Body of pancreas (tissue), 4 donors: ENCODE measurements around the gene CLEC11A. TPM values are rescaled to one million over a fixed set of nuclear protein-coding genes. Genes with fewer than 3 reads are reported as not detected.

Source experiments
- ATAC-seq: fragments of 150-250 bp; one replicate; pipeline ENCODE4 v1.9.1; 2016
- DNase-seq, 4 donors: peaks; one replicate each; pipeline ENCODE4 v3.0.0-alpha.2; 2019
- H3K27ac ChIP-seq, 4 donors: fragments of 200-600 bp; sonication (generic); 1 replicate in 3 of 4; 2 replicates in 1 of 4; pipeline versions ENCODE4 v1.5.1 to v1.6.1; 2016 to 2019; ENCODE audit warnings: mild to moderate bottlenecking in 1 of 4, mixed read lengths in 1 of 4, moderate library complexity in 1 of 4
- H3K27me3 ChIP-seq, 2 donors: fragments of 200-600 bp; sonication (generic); one replicate each; pipeline ENCODE4 v1.6.0; 2016; ENCODE audit warnings: mild to moderate bottlenecking in 1 of 2
- H3K36me3 ChIP-seq, 2 donors: fragments of 200-600 bp; sonication (generic); replicated peaks in 1 of 2; 2 replicates each; pipeline ENCODE4 v1.5.1; 2016; ENCODE audit warnings: low read depth in 2 of 2; ENCODE audit not compliant: insufficient read depth in 1 of 2
- H3K4me1 ChIP-seq: fragments of 200-600 bp; sonication (generic); one replicate; pipeline ENCODE4 v1.6.0; 2016
- H3K4me3 ChIP-seq, 2 donors: fragments of 200-600 bp; sonication (generic); 1 replicate in 1 of 2; 2 replicates in 1 of 2; pipeline ENCODE4 v1.5.1; 2016 to 2019
- H3K9me3 ChIP-seq, 3 donors: fragments of 200-600 bp; sonication (generic); 1 replicate in 2 of 3; 2 replicates in 1 of 3; pipeline ENCODE4 v1.5.1; 2016
- POLR2A ChIP-seq, 3 donors: fragments of 450-650 bp; IDR thresholded peaks; one replicate each; pipeline ENCODE4 v1.6.1; 2016; ENCODE audit warnings: antibody characterized with exemption in 3 of 3, mild to moderate bottlenecking in 2 of 3
- WGBS, 2 donors: methylation state at CpG; one replicate each; pipeline ENCODE4 v1.1.5; 2017; 5-methylcytosine and 5-hydroxymethylcytosine counted together
- intact Hi-C: fragments of 100-400 bp; cut with DNase I; formaldehyde crosslinking; loops from one replicate; pipeline ENCODE4 v1.15.1; 2023
- total RNA-seq, 2 donors: library from RNA; depleted of rRNA; stranded (reverse); fragments of >200 nt; gene quantifications; one replicate each; pipeline ENCODE4 v1.1.0, GENCODE V29; 2016
- TF ChIP-seq, protein P1 (sequence below), 7 experiments: fragments of 450-650 bp in 4 of 7; fragments of 200-600 bp in 3 of 7; sonication (generic) in 3 of 7; IDR thresholded peaks; one replicate each; pipeline ENCODE4 v1.5.1; 2016 to 2019; ENCODE audit warnings: antibody characterized with exemption in 7 of 7

Gene CLEC11A
- total RNA-seq, 2 donors from 2014 or later, result 5.2 to 24.1 TPM

DNA sequence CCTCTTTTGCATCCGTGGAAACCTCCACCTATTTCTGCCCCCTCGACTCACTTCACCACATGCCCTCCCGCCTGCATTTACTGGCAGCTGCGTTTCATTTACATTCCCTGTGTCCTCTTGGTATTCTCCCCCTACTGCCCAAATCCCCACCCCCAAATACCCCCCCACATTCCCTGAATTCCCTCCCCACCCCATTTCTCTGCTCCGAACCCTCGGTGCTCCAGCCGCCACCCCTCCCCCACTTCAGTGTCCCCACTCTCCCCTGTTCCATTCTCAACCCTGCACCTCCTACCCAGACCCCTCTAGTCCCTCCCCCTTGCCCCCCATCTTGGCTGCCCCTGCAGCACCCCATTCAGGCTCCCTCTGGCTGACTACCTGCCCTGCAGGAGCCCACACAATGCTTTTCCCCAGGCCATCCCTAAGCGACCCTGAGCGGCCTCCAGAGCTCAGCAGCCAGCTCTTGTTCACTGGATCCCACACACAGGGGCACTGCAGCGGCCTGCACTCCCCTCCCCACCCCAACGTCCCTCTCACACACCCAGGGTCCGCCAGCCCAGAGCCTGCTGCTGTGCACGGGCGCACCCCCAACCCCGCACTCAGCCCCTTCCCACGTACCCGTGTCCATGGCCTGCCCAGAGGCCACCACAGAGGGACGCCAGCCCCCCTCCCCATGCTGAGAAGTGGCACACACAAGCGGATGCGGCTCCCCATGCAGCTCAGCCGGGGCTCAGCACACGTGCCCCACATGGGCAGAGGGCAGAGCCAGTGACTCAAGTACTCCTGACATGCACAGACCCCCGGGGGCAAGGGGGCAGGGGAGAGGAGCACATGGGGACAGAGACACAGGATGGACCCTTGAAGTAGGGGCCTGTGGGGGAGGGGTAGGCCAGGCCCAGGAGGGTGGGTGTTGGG is 29.8 kb upstream of the CLEC11A start:
- H3K4me1 ChIP-seq, result no peaks in the 10 kb centered on the region
- intact Hi-C loops, result no loop called here
- DNase-seq (no peak), ATAC-seq (no peak)
- H3K27me3 ChIP-seq, result peaks cover 0 to 20% of the 10 kb centered on the region in 2 donors
- 7% methylated on average over 10 to 23 of the region's 23 CpGs for WGBS, 2 donors
- no peaks in the 10 kb centered on the region for H3K36me3 ChIP-seq
- no peak for TF ChIP-seq POLR2A (IDR thresholded peaks at IDR 0.05)
- no peak overlapping the region for H3K4me3 ChIP-seq
- H3K27ac ChIP-seq, result no peak overlapping the region
- H3K9me3 ChIP-seq, result no peaks in the 10 kb centered on the region

DNA sequence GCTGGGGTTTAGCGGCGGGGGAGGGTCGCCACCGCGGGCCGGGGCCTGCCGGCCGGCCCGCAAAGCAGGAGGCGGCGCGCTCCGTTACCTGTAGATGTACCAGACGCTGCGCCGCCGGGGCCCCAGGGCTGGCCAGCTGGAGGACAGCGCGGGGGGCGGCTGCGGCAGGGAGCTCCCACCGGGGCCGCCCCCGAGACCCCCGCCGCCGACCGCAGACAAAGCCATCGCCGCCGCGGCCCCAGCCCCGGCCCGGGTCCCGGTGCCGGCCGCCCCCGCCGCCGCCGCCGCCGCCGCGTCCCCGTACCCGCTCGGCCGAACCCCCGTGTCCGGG is 28.4 kb upstream of the CLEC11A start:
- TF ChIP-seq POLR2A (IDR thresholded peaks at IDR 0.05), result no peak
- TF ChIP-seq, protein P1, sequence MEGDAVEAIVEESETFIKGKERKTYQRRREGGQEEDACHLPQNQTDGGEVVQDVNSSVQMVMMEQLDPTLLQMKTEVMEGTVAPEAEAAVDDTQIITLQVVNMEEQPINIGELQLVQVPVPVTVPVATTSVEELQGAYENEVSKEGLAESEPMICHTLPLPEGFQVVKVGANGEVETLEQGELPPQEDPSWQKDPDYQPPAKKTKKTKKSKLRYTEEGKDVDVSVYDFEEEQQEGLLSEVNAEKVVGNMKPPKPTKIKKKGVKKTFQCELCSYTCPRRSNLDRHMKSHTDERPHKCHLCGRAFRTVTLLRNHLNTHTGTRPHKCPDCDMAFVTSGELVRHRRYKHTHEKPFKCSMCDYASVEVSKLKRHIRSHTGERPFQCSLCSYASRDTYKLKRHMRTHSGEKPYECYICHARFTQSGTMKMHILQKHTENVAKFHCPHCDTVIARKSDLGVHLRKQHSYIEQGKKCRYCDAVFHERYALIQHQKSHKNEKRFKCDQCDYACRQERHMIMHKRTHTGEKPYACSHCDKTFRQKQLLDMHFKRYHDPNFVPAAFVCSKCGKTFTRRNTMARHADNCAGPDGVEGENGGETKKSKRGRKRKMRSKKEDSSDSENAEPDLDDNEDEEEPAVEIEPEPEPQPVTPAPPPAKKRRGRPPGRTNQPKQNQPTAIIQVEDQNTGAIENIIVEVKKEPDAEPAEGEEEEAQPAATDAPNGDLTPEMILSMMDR (IDR thresholded peaks at IDR 0.05), result no peak
- intact Hi-C loops, result no loop called here
- WGBS, 2 donors, result 2 to 4% methylated on average over 20 to 22 of the region's 51 CpGs
- Histone ChIP-seq H3K4me1 (no peaks in the 10 kb centered on the region), H3K4me3 (no peak overlapping the region), H3K9me3 (no peaks in the 10 kb centered on the region), H3K27ac (no peak overlapping the region), H3K36me3 (no peaks in the 10 kb centered on the region), H3K27me3 (peaks cover 0 to 20% of the 10 kb centered on the region in 2 donors)
- no peak for ATAC-seq
- no peak for DNase-seq

DNA sequence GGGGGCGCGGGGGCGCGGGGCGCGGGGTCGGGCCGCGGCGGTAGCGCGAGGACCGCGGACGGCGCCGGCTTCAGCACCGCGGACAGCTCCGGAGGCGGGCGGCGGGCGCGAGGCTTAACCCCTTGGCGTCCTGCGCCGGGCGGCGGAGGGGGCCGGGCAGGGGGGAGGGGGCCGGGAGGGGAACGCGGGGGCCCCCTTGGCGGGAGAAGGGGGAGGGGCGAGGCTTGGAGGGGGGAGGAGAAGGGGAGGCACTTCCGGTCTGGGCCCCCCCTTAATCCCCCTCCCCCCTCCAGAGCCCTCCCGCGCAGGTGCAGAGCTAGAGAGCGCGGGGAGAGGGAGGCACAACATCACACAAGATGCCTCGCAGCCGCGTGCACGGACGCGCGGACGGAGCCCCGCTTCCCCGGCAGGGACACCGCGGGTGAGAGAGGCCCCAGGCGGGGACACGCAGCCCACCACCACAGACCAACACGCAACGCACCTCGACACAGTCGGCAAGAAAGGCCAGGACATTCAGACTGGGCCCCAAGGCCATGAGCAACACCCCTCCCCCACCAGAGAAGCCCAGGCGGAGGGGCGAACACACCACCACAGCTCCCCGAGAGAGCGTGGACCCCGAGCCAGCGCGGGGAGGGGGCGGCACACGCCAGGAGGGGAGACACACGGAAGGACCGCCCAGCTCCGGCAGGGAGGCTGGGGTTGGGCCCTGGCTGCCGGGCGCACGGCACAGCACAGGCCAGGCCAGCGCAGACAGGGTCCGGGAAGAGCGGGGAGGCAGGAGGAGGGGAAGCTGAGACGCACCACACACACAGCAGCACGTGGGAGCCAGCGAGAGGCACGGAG is 27.7 kb upstream of the CLEC11A start:
- TF ChIP-seq POLR2A (IDR thresholded peaks at IDR 0.05), result no peak
- TF ChIP-seq, protein P1 (IDR thresholded peaks at IDR 0.05), result no peak
- Histone ChIP-seq H3K27ac (no peak overlapping the region), H3K27me3 (peaks cover 0 to 20% of the 10 kb centered on the region in 2 donors), H3K4me1 (no peaks in the 10 kb centered on the region), H3K36me3 (no peaks in the 10 kb centered on the region), H3K4me3 (no peak overlapping the region), H3K9me3 (no peaks in the 10 kb centered on the region)
- DNase-seq (peak in 1 of 4 donors; percentile 13), ATAC-seq (peak; percentile 52)
- WGBS, 2 donors, result 3 to 4% methylated on average over 4 to 24 of the region's 81 CpGs
- intact Hi-C loops, result no loop called here

DNA sequence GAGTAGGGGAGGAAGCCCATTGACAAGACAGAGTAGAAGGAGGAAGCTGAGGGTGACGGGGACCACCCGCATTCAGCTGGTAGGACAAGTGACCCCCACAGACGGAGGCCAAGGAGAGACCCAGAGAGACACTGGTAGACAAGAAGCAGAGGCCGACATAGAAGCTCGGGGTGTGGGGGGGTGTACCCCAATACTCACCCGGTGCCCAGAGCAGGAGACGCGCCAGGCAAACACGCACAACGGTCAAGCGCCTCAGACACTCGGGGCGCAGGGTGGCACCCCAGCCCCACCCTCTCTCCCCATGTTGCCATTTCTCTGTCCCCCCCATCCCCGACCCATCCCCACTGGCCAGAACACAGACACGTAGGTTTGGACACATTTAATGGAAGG is 27.1 kb upstream of the CLEC11A start:
- ATAC-seq (no peak), DNase-seq (no peak)
- WGBS, 2 donors, result 45 to 53% methylated on average over 14 to 15 of the region's 15 CpGs
- H3K27ac ChIP-seq, result no peak overlapping the region
- peaks cover 0 to 20% of the 10 kb centered on the region in 2 donors for H3K27me3 ChIP-seq
- no peaks in the 10 kb centered on the region for H3K9me3 ChIP-seq
- TF ChIP-seq, protein P1 (IDR thresholded peaks at IDR 0.05), result no peak
- intact Hi-C loops, result no loop called here
- no peak overlapping the region for H3K4me3 ChIP-seq
- no peaks in the 10 kb centered on the region for H3K36me3 ChIP-seq
- no peaks in the 10 kb centered on the region for H3K4me1 ChIP-seq

DNA sequence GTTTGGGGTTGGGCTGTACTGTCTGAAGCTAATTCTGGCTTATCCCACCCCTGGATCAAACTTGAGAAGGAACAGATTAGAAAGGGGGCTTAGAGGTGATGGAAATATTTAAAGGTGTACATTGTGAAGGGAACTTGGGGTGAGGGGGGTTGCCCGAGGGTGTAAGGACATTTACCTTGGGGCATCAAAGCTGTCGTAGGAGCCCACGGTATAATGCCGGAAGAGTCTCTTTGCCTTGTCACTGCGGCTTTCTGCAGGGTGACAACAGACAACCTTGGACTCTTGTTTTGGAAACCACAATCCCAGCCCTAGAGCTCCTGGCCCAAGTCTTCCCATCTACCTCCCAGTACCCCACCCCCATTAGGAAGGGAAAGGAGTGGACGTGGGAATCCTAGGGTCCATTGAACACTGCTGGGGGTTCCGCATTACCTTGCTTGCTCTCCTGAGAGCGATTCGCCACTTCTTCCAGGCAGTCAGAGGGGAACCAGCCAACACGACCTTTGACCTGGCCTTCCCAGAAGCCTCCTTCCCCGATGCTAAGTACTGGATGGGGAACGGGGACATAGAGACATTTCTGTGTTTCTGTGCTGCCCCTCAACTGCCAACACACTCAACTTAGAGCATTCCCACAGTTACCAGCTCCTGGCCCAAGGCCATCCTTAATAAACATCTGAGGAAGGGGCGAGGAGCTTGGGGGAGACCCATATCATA is 25.6 kb upstream of the CLEC11A start:
- Histone ChIP-seq H3K4me3 (no peak overlapping the region), H3K27ac (no peak overlapping the region), H3K4me1 (no peaks in the 10 kb centered on the region), H3K36me3 (no peaks in the 10 kb centered on the region), H3K27me3 (peaks cover 0 to 20% of the 10 kb centered on the region in 2 donors), H3K9me3 (no peaks in the 10 kb centered on the region)
- 42 to 56% methylated on average over 10 to 13 of the region's 13 CpGs for WGBS, 2 donors
- intact Hi-C loops, result no loop called here
- DNase-seq (no peak), ATAC-seq (no peak)
- TF ChIP-seq, protein P1 (IDR thresholded peaks at IDR 0.05), result no peak
- TF ChIP-seq POLR2A (IDR thresholded peaks at IDR 0.05), result no peak
